ENCODE data around the gene RECK.
"Not testable (repeated sequence)": the region's sequence is repeated elsewhere in the genome, so short reads cannot be mapped to it uniquely, and the experiment has no call there.

Gene RECK

GRCh38 chr9:36126016-36126730 lies 89.5 kb downstream of the RECK start:
- peak; percentile 7 for DNase-seq (ENCODE audit: low spot score)
- TF ChIP-seq CTCF (IDR thresholded peaks at IDR 0.05; ENCODE audit: extremely low read depth, missing control alignments) = no peak

DNA sequence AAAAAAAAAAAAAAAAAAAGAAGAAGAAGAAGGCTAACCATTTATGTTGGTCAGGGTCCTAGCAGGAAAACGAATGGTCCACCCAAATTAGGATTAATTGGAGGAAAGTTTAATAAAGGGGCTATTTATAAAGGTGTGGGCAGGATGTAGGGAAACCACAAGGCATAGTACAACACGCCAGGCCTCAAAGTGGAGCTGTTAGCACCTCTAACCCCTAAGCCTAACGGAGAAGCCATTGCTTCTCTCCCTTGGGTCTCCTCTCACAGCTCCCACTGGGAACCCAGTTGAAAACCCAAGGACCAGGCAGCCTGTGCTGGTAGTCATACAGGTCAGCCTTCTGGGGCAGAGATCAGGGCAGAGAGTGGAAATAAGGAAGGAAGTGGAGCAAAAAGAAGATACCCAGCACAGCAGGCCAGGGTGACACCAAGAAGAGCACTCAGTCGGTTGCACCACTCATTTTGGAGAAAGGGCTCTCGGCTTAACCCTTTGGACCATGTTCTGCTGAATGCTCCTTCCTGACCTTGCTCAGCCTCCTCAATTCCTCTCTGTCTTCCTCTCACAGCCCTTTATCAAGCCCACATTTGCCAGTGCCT lies 91.0 kb downstream of the RECK start:
- TF ChIP-seq CTCF (IDR thresholded peaks at IDR 0.05; ENCODE audit: extremely low read depth, missing control alignments) = no peak
- DNase-seq (ENCODE audit: low spot score) = no peak

GRCh38 chr9:36128349-36128748 lies 91.6 kb downstream of the RECK start:
- DNase-seq (ENCODE audit: low spot score) = no peak
- no peak for TF ChIP-seq CTCF (IDR thresholded peaks at IDR 0.05; ENCODE audit: extremely low read depth, missing control alignments)

- DNase-seq (ENCODE audit: low spot score) = no peak
- TF ChIP-seq CTCF (IDR thresholded peaks at IDR 0.05; ENCODE audit: extremely low read depth, missing control alignments) = no peak
Measured at GRCh38 chr9:36129139-36129538, 92.4 kb downstream of the RECK start.

DNA sequence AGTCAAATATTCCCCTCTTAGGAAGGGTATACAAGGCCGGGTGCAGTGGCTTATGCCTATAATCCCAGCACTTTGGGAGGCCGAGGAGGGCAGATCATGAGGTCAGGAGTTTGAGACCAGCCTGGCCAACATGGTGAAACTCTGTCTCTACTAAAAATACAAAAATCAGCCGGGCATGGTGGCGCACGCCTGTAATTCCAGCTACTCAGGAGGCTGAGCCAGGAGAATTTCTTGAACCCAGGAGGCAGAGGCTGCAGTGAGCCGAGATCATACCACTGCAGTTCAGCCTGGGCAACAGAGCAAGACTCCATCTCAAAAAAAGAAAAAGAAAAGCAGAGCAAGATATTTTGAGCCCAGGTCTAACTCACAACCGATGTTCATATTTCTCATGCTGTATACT lies 95.0 kb downstream of the RECK start:
- DNase-seq (ENCODE audit: low spot score) = not testable (repeated sequence)

DNA sequence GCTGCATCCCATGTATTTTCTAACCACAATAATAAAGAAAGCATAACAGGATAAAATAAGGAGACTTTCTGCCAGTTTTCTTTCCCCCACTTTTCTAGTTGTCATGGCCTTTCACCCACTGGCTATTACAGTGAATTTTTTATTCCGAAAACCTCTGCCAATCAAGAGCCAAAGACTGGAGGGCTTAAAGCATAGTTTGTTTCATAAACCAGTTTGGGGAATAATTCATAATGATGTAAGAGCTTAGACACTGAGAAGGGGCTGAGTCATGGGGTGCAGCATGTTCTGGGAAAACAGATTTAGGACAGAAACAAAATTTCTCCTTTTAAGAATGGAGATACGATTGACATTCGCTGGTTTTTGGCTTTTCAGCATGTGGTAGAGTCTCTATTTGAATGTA lies 95.4 kb downstream of the RECK start:
- TF ChIP-seq CTCF (IDR thresholded peaks at IDR 0.05; ENCODE audit: extremely low read depth, missing control alignments) = no peak
- DNase-seq (ENCODE audit: low spot score) = no peak

GRCh38 chr9:36134761-36135505 lies 98.2 kb downstream of the RECK start:
- no peak for TF ChIP-seq CTCF (IDR thresholded peaks at IDR 0.05; ENCODE audit: extremely low read depth, missing control alignments)
- DNase-seq (ENCODE audit: low spot score) = no peak

Data from GM20000 (cell line).